HL-60/S4 (cell line): ENCODE data around the gene MLLT3.

Experiments used
- in situ Hi-C: fragments of 300-500 bp; cut with MboI; formaldehyde crosslinking; loops from 2 replicates; pipeline ENCODE4 v1.14.3; 2022; ENCODE audit warnings: low sequenced_read_pairs

The MLLT3 gene

DNA sequence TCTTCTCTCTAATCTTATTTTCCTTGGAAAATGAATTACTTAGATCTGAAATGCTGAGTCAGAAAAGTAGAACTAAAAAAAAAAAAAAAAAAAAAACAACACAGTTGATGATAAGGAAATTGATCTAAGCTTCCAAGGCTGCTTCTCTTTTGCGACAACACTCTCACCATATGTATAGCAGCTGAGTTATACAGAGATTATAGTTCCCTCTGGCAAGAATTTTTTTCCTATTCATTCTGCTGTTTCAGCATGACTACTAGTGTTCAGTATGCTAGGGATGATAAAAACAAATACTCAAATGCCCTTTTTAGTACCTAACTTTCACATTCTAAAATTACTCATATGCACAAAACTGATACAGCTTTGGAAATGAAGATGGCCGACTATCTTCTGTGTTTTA, 267.3 kb downstream of the MLLT3 start:
- in situ Hi-C loops, result no loop called here

DNA sequence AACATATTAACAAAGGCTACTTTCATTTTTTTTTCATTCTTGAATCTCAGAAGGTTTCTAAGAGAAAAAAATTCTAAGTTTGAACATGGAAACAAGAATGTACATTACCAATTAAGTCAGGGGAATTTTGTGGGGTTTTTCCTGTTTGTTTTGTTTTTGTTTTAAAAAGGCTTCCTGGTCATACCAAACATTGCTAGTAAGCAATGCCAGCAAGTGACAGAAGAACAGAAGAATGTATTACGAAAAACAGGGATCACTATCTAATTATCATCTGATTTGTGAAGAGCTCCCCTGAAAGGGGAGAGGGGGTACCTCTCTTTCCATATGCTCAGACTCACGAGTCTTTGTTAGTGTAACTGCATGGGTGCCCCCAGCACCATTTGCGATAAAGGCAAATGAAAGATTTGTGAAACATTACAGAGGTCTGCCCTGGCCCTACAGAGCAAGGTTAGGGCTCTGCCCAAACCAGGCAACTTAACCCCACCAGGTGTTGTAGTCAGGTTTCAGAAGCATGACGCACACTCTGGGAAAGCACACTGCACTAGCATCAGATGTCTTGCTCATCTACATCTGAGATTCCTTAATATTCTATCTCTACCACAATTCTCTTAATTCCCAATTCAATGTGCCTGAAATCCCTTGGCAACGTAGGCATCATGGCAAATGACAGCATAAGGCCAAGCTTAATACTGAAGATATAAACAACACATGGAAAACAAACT, 268.2 kb downstream of the MLLT3 start:
- in situ Hi-C loops, result no loop called here

DNA sequence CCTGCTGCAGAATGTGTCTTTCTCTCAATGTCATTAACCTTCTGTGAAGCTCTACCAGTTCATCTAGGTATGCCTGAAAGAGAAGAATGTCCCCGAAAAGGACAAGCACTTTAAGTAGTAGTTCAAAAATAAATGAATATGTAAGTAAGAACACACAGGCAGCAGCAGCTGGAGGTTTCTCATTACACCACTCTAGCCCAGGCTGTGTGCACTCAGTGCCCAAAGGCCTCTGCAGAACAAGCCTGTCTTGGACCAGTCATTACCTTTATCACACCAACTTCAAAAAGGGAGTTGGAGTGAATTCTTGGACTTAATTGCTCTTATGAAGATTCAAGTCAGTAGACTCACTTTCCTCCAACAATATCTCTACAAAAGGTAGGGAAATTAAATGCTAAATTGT, 268.8 kb downstream of the MLLT3 start:
- in situ Hi-C loops, result no loop called here

DNA sequence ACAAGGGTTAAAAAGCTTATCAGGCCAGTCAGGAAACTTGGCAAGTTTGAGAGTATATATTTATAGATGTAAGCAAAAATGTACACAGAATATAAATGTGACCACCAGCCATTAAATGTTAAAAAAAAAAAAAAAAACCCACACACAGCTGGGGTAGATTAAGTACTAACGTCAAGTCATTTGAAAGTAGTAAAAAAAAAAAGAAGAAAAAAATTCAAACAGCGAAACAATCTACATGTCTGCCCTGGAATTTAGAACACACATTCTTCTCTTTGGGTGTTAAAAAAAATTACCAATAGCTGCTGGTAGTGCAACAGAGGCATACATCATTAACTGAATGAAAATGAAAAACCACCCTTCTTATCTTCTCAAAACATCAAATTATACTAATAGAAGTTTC, 269.7 kb downstream of the MLLT3 start:
- in situ Hi-C loops, result no loop called here

DNA sequence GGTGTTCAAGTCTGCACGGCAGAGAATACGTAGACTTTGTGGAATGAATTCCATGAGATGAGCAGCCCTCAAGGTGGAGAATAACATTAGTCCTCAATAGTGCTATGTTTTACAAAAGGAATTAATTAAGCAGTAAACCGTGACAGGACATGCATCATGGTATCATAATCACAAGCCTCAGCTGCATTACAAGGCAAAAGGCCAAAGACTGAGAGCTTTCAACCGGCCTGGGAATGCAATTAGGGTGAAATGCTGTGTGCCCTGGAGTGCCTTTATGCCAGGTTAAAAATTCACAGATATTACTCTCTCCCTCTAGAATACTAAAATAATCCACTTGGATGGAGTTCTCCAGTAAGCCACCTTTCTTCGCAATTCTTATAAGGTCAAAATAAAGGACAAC, 270.6 kb downstream of the MLLT3 start:
- in situ Hi-C loops, result no loop called here

DNA sequence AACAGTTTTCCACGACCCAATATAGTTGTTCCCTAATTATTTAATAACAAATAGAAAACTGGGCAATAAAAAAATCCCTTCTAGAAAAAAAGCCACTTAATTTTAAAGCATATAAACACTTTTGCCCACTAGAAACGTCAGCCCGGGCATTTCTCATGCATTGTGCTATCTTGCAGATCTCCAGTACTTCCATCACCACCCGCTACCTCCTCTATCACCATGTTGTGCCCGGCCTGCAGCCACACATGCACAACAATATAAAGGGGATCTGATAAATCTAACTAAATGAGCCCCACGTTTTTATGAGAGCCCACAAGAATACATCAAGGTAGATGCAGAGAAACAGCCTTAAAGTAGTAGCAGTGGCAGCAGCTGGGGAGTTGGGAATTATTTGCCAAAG, 272.7 kb downstream of the MLLT3 start:
- in situ Hi-C loops, result no loop called here

DNA sequence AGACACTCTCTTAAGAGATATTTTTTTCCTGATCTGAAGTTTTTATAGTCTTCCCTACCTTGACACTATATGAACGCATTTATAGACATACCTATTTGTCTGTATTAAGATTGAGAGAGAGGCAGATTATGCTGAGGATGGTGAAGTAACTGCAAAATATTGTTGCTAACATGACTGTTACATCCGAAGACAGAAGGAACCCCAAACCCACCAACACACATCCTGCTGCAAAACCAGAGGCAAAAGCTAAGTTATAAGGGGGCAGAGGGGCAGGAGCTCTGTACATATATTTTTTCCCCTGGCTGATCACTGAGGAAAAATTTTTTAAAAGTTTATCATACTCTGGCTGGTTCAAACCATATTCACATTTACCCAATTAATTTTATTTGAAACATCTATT, 279.0 kb downstream of the MLLT3 start:
- in situ Hi-C loops, result no loop called here

DNA sequence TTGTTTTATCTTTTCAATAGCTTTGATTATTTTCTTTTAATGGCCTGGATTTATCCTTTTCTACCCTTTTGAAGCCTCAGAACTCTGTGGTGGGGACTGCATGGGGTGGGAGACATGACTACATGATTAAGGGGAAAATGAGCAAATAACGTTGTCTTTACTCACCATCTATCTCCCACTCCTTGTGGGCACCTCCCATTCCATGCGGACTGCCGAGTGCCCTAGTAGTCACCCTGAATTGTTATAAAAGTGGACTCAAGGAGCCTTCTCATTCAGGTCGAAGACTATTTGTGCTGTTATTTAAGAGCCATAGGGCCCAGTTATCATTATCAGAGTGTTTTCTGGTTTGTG, 281.8 kb downstream of the MLLT3 start:
- in situ Hi-C loops, result no loop called here

DNA sequence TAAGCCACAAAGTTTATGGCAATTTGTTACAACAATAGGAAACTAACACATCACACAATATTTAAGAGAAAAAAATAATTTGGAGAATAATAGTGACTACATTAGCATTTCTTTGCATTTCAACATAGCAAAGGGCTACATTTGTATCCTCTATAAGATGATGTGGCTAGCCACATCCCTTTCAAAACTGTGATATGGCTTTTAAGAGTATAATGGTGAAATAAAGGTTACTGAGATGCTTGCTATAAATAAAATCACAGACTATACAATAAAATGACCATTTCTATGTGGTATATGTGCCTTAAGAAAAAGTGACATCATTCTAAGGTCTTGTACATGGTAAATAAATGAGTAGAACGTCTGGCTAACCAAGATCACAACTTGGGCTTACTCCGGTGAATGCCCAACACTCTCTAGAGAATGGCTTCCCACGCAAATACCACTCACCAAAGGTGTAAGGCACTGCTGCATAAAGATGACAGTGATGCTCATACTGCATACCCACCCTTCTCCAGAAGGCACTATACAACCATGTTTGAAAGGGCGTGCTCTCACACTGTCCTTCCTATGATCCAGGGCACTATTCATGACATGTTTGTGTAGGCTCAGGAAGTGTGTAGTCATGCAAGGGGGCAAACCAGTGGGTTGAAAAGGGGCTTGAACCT, 286.5 kb downstream of the MLLT3 start:
- in situ Hi-C loops, result no loop called here

DNA sequence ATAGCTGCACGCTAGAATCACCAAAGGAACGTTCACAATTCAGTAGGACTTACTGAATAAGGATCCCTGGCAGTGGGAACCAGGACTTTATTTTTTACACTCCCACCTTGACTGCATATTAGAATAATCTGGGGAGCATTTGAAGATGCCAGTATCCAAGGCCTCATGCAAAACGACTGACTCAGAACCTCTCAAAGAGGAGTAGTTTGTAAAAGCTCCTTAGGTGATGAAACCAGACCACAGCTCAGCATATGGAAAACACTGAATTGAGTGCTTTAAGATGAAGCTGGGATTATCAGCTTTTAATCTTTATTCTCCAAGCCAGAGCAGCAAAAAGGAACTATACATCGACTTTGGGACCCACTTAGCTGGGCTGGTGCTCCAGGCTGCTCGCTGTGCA, 288.3 kb downstream of the MLLT3 start:
- in situ Hi-C loops, result no loop called here

DNA sequence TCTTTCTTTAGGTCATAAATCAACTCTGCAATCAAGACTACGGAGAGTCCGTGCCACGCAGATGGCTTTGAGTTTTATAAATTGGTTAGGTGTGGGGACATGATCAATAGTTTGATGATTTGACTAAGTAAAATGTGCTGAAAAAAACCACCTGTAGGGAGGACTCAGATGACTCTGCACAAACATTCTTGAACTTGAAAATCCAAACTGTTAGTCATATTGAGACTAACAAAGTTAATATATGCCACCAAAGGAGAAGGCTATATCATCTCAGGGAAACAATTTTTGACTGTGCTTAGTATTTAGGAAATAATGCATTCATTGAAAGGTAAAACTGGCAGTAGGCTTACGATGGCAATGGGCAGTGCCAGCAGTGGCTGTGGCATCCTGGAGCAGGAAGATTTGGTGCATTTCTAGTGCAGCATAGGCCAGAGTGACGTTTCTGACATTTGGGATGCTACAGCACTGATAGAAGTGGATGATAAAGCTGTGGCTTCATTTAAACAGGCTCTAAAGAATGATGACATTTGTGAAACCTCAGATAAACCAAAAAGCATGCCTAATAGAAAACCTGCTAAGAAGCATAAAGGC, 291.1 kb downstream of the MLLT3 start:
- in situ Hi-C loops, result no loop called here

DNA sequence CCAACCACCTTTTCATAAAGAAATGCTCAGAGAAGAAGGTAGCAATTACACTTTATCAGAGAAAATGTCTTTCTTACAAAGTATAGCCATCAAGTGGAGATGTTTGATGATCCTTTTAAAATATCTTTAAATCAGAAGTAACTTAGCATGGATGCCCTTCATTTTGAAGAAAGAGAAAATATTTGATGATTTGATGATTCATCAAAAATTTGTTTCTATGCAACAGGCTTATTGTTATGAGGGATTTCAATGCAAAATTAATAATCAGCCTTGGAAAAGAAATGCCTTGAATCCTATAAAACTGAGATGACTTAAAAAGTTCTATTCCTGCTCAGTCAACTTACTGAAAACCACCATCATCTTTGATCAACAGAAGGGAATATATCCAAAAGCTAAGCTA, 291.6 kb downstream of the MLLT3 start:
- in situ Hi-C loops, result no loop called here

DNA sequence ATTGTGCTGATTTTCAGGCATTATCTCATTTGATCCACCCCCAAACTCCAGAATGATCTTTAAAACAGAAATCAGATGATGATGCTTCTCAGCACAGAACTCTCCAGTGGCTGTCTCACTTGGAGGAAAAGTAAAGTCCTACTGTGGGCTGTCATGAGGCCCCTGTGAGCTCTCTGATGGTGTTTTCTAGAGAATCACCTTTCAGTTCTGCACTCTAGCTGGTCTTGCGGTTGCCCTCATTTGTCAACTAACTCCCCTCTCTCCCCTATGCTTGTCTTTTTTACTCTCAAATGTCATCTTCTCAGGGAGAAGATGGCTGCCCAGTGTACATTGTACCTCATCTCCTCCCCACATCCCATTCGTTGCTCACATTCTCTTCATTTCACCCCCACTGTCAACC, 295.8 kb downstream of the MLLT3 start:
- in situ Hi-C loops, result no loop called here

DNA sequence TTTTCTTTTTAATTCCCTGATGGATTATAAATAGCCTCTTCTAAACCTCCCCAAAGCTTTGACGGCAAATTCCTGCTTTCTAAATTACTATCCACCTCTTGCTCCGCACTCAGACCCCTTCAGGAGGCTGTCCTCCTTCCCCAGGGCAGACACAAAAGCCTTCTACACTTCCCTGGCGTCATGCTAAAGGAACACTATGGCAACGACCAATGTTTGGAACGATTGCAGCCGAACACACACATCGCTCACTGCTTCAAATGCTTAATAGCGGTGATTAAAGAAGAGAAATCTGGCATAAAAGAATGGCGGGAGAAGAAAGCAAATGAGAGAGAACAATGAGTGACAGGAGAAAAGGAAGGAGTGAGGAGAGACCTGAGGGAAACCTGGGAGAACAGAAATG, 297.3 kb downstream of the MLLT3 start:
- in situ Hi-C loops, result no loop called here

DNA sequence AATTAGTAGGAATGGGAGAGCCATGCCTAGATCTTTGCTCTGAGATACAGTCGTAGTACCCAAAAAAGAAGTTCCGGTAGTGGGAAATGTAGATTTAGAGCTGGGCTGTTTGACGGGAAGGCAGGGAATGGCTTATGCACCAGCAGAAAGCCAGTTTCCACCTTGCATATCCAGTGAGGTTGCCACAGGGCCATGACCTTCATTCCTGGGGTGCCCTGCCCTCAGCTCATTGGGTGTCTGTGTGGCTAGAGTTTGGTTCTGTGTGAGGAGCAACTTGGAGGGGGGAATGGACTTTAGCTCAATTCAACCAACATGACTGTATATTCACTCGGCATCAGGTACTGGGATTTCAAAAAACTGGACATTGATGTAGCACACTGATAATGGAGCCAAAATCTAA, 300.1 kb downstream of the MLLT3 start:
- in situ Hi-C loops, result no loop called here

DNA sequence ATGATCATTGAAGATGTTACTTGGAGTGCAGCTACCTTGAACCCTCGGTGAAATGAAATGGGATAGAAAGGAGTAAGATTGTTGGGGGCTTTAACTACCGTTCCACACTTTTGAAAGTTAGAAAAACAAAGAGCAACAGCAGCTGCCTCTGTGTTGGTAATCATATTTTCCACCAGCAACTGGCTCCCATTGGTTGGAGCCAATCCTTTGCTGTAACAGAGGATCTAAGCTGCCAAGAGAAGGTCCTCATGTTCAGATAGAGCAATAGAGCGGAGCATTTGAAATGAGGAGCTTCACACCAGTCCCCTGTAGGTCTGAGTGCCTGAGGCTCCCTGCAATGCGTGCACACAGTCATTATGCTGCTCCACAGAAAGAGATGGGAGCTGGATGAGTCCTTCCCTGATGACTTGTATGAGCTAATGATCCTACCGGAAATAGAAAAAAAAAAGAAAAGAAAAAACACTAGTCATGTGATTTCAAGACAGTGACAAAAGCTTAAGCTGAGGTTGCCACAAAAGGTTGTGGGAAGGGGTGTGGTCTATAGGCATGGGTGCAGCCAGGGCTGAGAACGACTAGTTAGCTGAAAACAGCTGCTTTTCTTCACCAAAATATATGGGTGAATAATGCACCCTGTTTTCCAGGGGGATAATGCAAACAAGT, 300.7 kb downstream of the MLLT3 start:
- in situ Hi-C loops, result no loop called here

DNA sequence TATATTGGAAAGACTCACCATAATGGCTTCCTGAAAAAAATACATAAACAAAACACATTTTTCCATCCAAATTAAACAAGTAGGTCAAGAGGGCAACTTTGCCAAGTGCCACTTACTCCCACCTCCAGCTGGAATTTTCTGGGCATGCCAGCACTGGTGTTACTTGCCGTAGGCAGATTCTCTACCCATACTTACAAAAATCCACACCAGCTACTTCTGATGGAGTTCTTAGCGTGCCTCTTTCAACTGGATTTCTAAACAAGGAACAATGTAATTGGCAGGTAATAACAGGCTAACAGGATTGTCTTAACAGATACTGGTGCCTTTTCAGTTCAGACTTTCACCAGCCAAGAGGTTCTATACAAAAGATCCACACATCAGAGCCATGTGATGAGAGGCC, 301.4 kb downstream of the MLLT3 start:
- in situ Hi-C loops, result no loop called here

DNA sequence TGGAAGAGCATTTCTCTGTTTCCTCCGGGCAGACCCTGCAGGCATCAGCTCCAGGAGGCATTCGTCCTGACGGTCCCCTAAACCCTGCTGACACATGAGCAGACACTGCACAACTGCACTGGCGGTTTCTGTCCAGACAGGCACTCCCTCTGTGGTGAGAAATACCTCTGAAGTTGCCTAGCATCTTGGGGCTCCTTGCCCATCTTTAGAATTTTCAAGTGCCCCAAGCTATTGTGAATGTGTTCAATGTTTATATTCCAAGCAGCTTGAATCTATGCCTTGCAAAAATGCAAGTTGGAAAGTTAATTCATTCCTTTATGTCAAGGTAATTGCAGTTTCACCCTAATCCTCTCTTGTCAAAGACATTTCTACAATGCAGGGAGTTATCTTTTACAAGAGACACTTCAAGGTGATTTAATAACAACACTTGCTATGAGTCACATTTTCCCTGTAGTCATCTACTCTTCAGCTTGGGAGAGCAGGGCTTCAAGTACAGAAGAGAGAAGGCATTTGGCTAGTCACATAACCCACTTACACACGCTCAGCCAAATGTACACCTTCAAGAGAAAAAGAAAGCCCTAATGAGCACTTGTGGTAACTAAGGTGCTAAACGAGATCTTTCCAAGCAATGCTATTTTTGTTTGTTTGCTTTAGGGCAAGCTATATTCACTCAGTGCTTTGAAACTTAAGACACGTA, 302.5 kb downstream of the MLLT3 start:
- in situ Hi-C loops, result no loop called here

DNA sequence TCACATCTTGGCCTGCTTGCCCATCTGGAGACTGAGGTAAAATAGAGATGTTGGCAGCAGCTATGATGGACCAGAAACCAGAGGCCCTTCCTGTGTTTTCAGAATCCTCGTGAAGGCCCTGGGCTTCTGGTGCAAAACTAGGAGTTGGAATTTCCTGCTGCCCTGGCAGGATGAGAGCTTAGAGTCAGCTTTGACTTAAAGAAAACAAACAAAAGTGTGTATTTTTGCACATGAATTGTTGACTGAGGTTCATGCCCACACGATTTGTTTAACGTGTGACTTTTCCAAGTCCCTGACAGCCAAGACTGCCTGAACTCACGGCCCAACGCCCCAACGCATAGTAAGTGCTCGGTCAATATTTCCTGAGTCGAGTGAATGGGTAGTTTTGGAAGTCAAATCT, 303.1 kb downstream of the MLLT3 start:
- in situ Hi-C loops, result no loop called here

DNA sequence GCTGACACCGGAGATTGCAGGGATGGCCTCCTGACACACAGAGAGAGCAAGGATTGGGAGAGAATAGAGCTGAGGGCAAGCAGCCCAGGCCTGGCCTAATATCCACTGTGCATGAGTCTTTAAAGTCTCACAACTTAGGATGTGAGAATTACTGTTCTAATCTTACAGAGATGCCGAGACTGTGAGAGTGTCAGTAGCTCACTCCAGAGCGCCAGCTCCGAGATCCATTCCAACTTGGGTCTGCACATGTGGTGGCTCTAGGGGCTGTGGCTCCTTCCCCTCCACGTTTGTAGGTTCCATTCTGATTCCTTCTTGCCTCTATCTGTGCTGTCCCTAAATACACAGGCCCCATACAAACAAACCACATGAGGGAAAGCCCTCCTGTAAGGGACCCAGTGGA, 304.6 kb downstream of the MLLT3 start:
- in situ Hi-C loops, result no loop called here

DNA sequence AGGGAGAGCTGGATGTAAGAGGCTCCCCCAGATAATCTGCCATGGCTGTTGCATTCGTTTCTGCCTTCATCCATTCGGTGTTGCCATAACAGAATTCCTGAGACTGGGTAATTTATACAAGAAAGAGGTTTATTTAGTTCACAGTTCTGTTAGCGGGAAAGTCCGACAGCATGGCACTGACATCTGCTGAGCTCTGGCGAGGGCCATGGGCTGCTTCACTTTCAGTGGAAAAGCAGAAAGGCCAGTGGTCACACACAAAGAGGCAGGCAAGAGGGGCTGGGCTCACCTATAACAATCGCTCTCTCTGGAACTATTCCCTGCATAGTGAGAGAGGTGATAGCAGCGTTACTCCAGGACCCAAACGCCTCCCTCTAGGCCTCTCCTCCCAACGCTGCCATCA, 305.9 kb downstream of the MLLT3 start:
- in situ Hi-C loops, result no loop called here

DNA sequence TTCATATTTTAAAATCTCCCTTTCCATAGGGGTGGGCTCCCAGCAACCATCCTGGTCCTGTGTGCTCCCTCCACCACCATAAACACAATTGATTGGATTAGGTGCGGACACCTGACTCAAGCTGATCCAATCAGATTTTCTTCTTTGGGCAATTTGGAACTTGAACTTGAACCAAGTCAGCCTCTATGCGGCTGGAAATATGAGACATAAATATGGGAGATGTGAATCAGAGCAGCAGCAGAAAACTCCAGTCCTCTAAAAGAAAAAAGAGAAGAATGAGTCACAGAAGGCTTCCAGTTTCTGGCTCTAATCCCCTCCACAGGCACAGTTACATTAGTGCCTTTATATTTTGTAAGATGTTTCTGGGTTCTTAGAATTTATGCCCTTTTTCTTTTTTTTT, 306.6 kb downstream of the MLLT3 start:
- in situ Hi-C loops, result no loop called here
